NCI-H2227 (cell line): ENCODE measurements around the gene NOC2L.
A peak's percentile ranks its signal among the peaks of the same experiment; 100 is the strongest.
"Not testable (repeated sequence)": the region's sequence is repeated elsewhere in the genome, so short reads cannot be mapped to it uniquely, and the experiment has no call there.

Experiments
- DNase-seq: peaks from one replicate; lab custom pipeline; 2025; ENCODE audit not compliant: unreplicated experiment; lab: John Stamatoyannopoulos, UW

NOC2L gene

GRCh38 chr1:962381-963300 lies 3.6 kb upstream of the NOC2L start:
- DNase-seq = no peak

- DNase-seq = no peak
Observed at GRCh38 chr1:961132-961669, 2.1 kb upstream of the NOC2L start.

- DNase-seq = peak; percentile 75
Observed at GRCh38 chr1:960363-961131, 1.5 kb upstream of the NOC2L start, which contains the start of gene KLHL17. Gene KLHL17 (plus strand): TSS chr1:960584. CDS start chr1:960694, 110 bp downstream.

GRCh38 chr1:959731-960362 lies 791 bp upstream of the NOC2L start:
- DNase-seq = no peak

- no peak for DNase-seq
Observed at GRCh38 chr1:956636-957035, 2.4 kb downstream of the NOC2L start.

- DNase-seq = no peak
Observed at GRCh38 chr1:955474-955873, 3.6 kb downstream of the NOC2L start.

GRCh38 chr1:954927-955326 lies 4.1 kb downstream of the NOC2L start:
- DNase-seq = no peak

- no peak for DNase-seq
Observed at GRCh38 chr1:953524-954320, 5.3 kb downstream of the NOC2L start.

GRCh38 chr1:952603-953002 lies 6.5 kb downstream of the NOC2L start:
- no peak for DNase-seq

GRCh38 chr1:952201-952600 lies 6.9 kb downstream of the NOC2L start:
- DNase-seq = no peak

GRCh38 chr1:951364-951763 lies 7.7 kb downstream of the NOC2L start:
- no peak for DNase-seq

GRCh38 chr1:950881-951280 lies 8.2 kb downstream of the NOC2L start:
- no peak for DNase-seq

GRCh38 chr1:950268-950667 lies 8.8 kb downstream of the NOC2L start:
- no peak for DNase-seq

GRCh38 chr1:947958-948357 lies 11.1 kb downstream of the NOC2L start:
- no peak for DNase-seq

GRCh38 chr1:946811-947210 lies 12.2 kb downstream of the NOC2L start:
- not testable (repeated sequence) for DNase-seq

GRCh38 chr1:945688-946556 lies 13.1 kb downstream of the NOC2L start:
- no peak for DNase-seq

GRCh38 chr1:944341-945325 lies 14.4 kb downstream of the NOC2L start:
- DNase-seq = peak; percentile 60
